ENCODE results near the gene TNFRSF19.

DNA sequence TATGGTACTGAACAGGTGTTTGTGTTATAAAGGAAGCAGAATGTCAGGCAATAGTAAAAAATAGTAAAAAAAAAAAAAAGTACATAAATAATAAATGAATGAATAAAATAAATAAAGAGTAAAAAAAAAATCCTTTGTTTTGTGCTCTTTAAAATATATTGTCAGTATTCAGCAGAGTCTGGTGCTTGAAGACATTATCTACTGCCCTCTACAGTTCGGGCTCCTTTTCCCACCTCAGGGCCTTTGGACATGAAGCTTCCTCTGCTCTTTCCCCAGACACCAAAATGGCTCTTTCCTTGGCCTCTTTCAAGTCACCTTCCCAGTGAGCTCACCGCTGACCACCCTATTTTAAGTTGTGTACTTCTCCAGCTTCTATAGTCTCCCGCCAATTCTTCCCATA, 137.5 kb downstream of the TNFRSF19 start:
- TF ChIP-seq, protein P1, sequence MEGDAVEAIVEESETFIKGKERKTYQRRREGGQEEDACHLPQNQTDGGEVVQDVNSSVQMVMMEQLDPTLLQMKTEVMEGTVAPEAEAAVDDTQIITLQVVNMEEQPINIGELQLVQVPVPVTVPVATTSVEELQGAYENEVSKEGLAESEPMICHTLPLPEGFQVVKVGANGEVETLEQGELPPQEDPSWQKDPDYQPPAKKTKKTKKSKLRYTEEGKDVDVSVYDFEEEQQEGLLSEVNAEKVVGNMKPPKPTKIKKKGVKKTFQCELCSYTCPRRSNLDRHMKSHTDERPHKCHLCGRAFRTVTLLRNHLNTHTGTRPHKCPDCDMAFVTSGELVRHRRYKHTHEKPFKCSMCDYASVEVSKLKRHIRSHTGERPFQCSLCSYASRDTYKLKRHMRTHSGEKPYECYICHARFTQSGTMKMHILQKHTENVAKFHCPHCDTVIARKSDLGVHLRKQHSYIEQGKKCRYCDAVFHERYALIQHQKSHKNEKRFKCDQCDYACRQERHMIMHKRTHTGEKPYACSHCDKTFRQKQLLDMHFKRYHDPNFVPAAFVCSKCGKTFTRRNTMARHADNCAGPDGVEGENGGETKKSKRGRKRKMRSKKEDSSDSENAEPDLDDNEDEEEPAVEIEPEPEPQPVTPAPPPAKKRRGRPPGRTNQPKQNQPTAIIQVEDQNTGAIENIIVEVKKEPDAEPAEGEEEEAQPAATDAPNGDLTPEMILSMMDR (IDR thresholded peaks at IDR 0.05; ENCODE audit: control extremely low read depth in 1 of 3, insufficient read depth in 1 of 3, low read depth in 1 of 3, low read length in 3 of 3): peak in 1 of 3 experiments; percentile 17; a peak in 1 of 4 replicates
- TF ChIP-seq EP300 (IDR thresholded peaks at IDR 0.05; ENCODE audit: borderline replicate concordance in 1 of 2, low read depth in 2 of 2, low read length in 2 of 2) (no peak), RAD21 (IDR thresholded peaks at IDR 0.05 in 1 of 2, conservative IDR thresholded peaks at IDR 0.05 in 1 of 2; ENCODE audit: low read depth in 2 of 2, low read length in 2 of 2) (peak in 1 of 2 experiments; percentile 23; a peak in 1 of 4 replicates), POLR2A (IDR thresholded peaks at IDR 0.05; ENCODE audit: control extremely low read depth in 1 of 2, low read depth in 2 of 2, low read length in 2 of 2) (no peak), KDM5A (IDR thresholded peaks at IDR 0.05; ENCODE audit: low read length) (no peak), EZH2 (IDR thresholded peaks at IDR 0.05; ENCODE audit: low read depth, low read length, severe bottlenecking) (no peak), YY1 (IDR thresholded peaks at IDR 0.05; ENCODE audit: low read depth, low read length) (no peak), SIX5 (IDR thresholded peaks at IDR 0.05; ENCODE audit: low read depth, low read length) (no peak), JUND (IDR thresholded peaks at IDR 0.05; ENCODE audit: low read length) (no peak), TBP (IDR thresholded peaks at IDR 0.05; ENCODE audit: low read depth, low read length) (no peak)
- TF ChIP-seq, protein P2, sequence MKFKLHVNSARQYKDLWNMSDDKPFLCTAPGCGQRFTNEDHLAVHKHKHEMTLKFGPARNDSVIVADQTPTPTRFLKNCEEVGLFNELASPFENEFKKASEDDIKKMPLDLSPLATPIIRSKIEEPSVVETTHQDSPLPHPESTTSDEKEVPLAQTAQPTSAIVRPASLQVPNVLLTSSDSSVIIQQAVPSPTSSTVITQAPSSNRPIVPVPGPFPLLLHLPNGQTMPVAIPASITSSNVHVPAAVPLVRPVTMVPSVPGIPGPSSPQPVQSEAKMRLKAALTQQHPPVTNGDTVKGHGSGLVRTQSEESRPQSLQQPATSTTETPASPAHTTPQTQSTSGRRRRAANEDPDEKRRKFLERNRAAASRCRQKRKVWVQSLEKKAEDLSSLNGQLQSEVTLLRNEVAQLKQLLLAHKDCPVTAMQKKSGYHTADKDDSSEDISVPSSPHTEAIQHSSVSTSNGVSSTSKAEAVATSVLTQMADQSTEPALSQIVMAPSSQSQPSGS (IDR thresholded peaks at IDR 0.05; ENCODE audit: low read length): no peak
